HepG2 (cell line): ENCODE data around the gene DCAF6. TPM values are rescaled to one million over a fixed set of nuclear protein-coding genes. Genes with fewer than 3 reads are reported as not detected.

Experiments
- ATAC-seq: fragments of 200-7000 bp; cut with Tn5 transposase; 3 replicates; pipeline ENCODE4 v1.9.1; 2020; ENCODE audit warnings: mild to moderate bottlenecking, moderate library complexity
- BruUV-seq: library from RNA; stranded (reverse); fragments of 400-500 nt; replicated peaks from 2 replicates; lab custom pipeline; 2021; lab: Mats Ljungman, UMichigan
- CTCF ChIA-PET: fragments of 300-600 bp; formaldehyde crosslinking; extraction: SDS; loops from one replicate; lab custom pipeline; 2021; ENCODE audit warnings: low total read pairs, inconsistent platforms, low intra/inter-chr PET ratio; lab: Yijun Ruan, JAX
- POLR2A ChIA-PET: fragments of 350-600 bp; sonication (Branson Sonifier 250); formaldehyde crosslinking; loops from one replicate; lab custom pipeline; 2020; ENCODE audit warnings: antibody characterized with exemption, inconsistent platforms; lab: Yijun Ruan, JAX
- DNase-seq: peaks from one replicate; pipeline ENCODE4 v3.0.0-alpha.2; 2015; ENCODE audit warnings: low spot score
- FAIRE-seq: peaks from 3 replicates; lab custom pipeline; 2011; peaks lifted over from hg19 to GRCh38; lab: Jason Lieb, UNC
- H2AFZ ChIP-seq: one replicate; pipeline ENCODE4 v1.6.1; 2011; ENCODE audit warnings: low read length, inconsistent platforms
- H3K27ac ChIP-seq: fragments of 300-600 bp; 3 replicates; pipeline ENCODE4 v1.8.0; 2011; ENCODE audit warnings: mixed run types, mild to moderate bottlenecking, mixed read lengths, low read length, inconsistent platforms; ENCODE audit not compliant: insufficient read depth; ENCODE audit errors: extremely low read length
- H3K27me3 ChIP-seq, 2 experiments: fragments of 200-600 bp in 1 of 2; 2 replicates in 1 of 2; 3 replicates in 1 of 2; pipeline versions ENCODE4 v1.6.0 to v1.8.0; 2011; ENCODE audit warnings: low read length in 2 of 2, mild to moderate bottlenecking in 2 of 2, moderate library complexity in 2 of 2, inconsistent platforms in 1 of 2; ENCODE audit not compliant: insufficient read depth in 2 of 2, control insufficient read depth in 1 of 2
- H3K36me3 ChIP-seq, 2 experiments: fragments of 200-600 bp in 1 of 2; replicated peaks in 1 of 2; 2 replicates in 1 of 2; 3 replicates in 1 of 2; pipeline versions ENCODE4 v1.5.1 to v1.8.0; 2011; ENCODE audit warnings: low read length in 2 of 2, inconsistent platforms in 1 of 2; ENCODE audit not compliant: insufficient read depth in 2 of 2, control insufficient read depth in 1 of 2
- H3K4me1 ChIP-seq: 2 replicates; pipeline ENCODE4 v1.5.1; 2012; ENCODE audit warnings: low read length, inconsistent platforms; ENCODE audit not compliant: insufficient read depth
- H3K4me2 ChIP-seq: 2 replicates; pipeline ENCODE4 v1.6.0; 2011; ENCODE audit warnings: low read depth, low read length, inconsistent platforms
- H3K4me3 ChIP-seq, 3 experiments: fragments of 200-600 bp in 1 of 3; sonication (generic), shearing (Covaris generic) in 1 of 3; replicated peaks in 1 of 3; 2 replicates each; pipeline ENCODE4 v1.5.1; 2011 to 2016; ENCODE audit warnings: low read length in 3 of 3, inconsistent platforms in 2 of 3, low read depth in 2 of 3, mild to moderate bottlenecking in 2 of 3, control low read depth in 1 of 3, mixed read lengths in 1 of 3; ENCODE audit not compliant: insufficient read depth in 1 of 3
- H3K79me2 ChIP-seq: one replicate; pipeline ENCODE4 v1.6.1; 2011; ENCODE audit warnings: low read length, inconsistent platforms; ENCODE audit not compliant: insufficient read depth
- H3K9ac ChIP-seq: 2 replicates; pipeline ENCODE4 v1.6.0; 2011; ENCODE audit warnings: mild to moderate bottlenecking, low read depth, low read length, inconsistent platforms; ENCODE audit not compliant: insufficient read depth
- H3K9me3 ChIP-seq: 2 replicates; pipeline ENCODE4 v1.5.1; 2012; ENCODE audit warnings: mild to moderate bottlenecking, low read length
- H4K20me1 ChIP-seq: 2 replicates; pipeline ENCODE4 v1.6.0; 2011; ENCODE audit warnings: inconsistent platforms, mild to moderate bottlenecking, low read length, moderate library complexity; ENCODE audit not compliant: insufficient read depth
- GLI4 ChIP-seq: sonication (generic); formaldehyde crosslinking; IDR thresholded peaks from 2 replicates; pipeline ENCODE4 v1.5.1; 2020; ENCODE audit warnings: missing genetic modification reagents, mild to moderate bottlenecking, moderate library complexity, borderline replicate concordance
- HDAC6 ChIP-seq: fragments of 200-600 bp; sonication (generic); IDR thresholded peaks from 2 replicates; pipeline ENCODE4 v1.7.0; 2017; ENCODE audit warnings: mild to moderate bottlenecking, antibody characterized with exemption, low read length, low read depth
- HMGA1 ChIP-seq: sonication (generic); formaldehyde crosslinking; conservative IDR thresholded peaks from 2 replicates; pipeline ENCODE4 v1.4.0; 2020; ENCODE audit warnings: missing genetic modification reagents
- HNRNPUL1 ChIP-seq: fragments of 200-400 bp; formaldehyde crosslinking; IDR thresholded peaks from 2 replicates; pipeline ENCODE4 v1.6.1; 2017; ENCODE audit warnings: low read depth, mild to moderate bottlenecking, low read length, moderate library complexity
- KDM3A ChIP-seq: IDR thresholded peaks from 2 replicates; pipeline ENCODE4 v1.6.1; 2018; ENCODE audit warnings: low read depth, missing compliant biosample characterization
- MAFG ChIP-seq: sonication (generic); formaldehyde crosslinking; IDR thresholded peaks from 2 replicates; pipeline ENCODE4 v1.5.1; 2020; ENCODE audit warnings: mild to moderate bottlenecking, missing genetic modification reagents
- NR2F1 ChIP-seq, 2 experiments: fragments of 450-650 bp in 1 of 2; formaldehyde crosslinking in 1 of 2; IDR thresholded peaks; 2 replicates each; pipeline versions ENCODE4 v1.5.0 to v1.6.1; 2016 to 2020; ENCODE audit warnings: mild to moderate bottlenecking in 1 of 2, missing compliant biosample characterization in 1 of 2, missing genetic modification reagents in 1 of 2, moderate library complexity in 1 of 2
- REST ChIP-seq, 2 experiments: IDR thresholded peaks; 2 replicates each; pipeline ENCODE4 v1.6.1; 2011 to 2012; ENCODE audit warnings: low read length in 2 of 2, borderline replicate concordance in 1 of 2, low read depth in 1 of 2, mild to moderate bottlenecking in 1 of 2, moderate library complexity in 1 of 2
- TERF1 ChIP-seq: sonication (generic); formaldehyde crosslinking; IDR thresholded peaks from 2 replicates; pipeline ENCODE4 v1.8.0; 2022; ENCODE audit warnings: mild to moderate bottlenecking, missing genetic modification reagents, moderate library complexity
- ZNF274 ChIP-seq: sonication (generic); formaldehyde crosslinking; IDR thresholded peaks from 2 replicates; pipeline ENCODE4 v1.5.1; 2020; ENCODE audit warnings: mild to moderate bottlenecking, missing genetic modification reagents
- ZNF432 ChIP-seq: sonication (generic); formaldehyde crosslinking; IDR thresholded peaks from 2 replicates; pipeline ENCODE4 v1.5.0; 2020; ENCODE audit warnings: missing genetic modification reagents, mild to moderate bottlenecking, borderline replicate concordance
- WGBS: methylation state at CpG from one replicate; pipeline ENCODE4 v1.1.6; 2017; ENCODE audit warnings: low lambda C conversion rate; 5-methylcytosine and 5-hydroxymethylcytosine counted together
- in situ Hi-C: cut with HindIII; loops from 2 replicates; pipeline ENCODE4 v1.10.0; 2017; ENCODE audit warnings: low pct_unique_long_range_greater_than_20kb; ENCODE audit not compliant: extremely low pct_ligation_motif_present
- intact Hi-C: fragments of 100-400 bp; cut with micrococcal nuclease; formaldehyde crosslinking; loops from one replicate; pipeline ENCODE4 v1.10.0; 2022; ENCODE audit not compliant: unreplicated experiment
- polyA plus RNA-seq, 8 experiments: library from polyadenylated mRNA; depleted of rRNA in 3 of 8; stranded (reverse) in 7 of 8; unstranded in 1 of 8; fragments of >200 nt; fragmentation: Illumina TruSeq in 4 of 8; extraction: Trizol in 4 of 8; gene quantifications; 2 replicates each; pipeline versions ENCODE4 v1.2.1 to v1.2.3, GENCODE V29; 2011 to 2016; ENCODE audit warnings: low read depth in 4 of 8, missing spikeins in 1 of 8, mixed read lengths in 1 of 8; ENCODE audit not compliant: insufficient read depth in 1 of 8
- total RNA-seq, 5 experiments: library from RNA; depleted of rRNA; stranded (reverse); fragments of >200 nt; fragmentation: Illumina TruSeq; extraction: Trizol; gene quantifications; 2 replicates each; pipeline ENCODE4 v1.2.3, GENCODE V29; 2016; ENCODE audit warnings: low read depth in 1 of 5

Gene DCAF6
- total and polyA plus RNA-seq, 2 of the 13 experiments (the other 11 are each of a cell fraction or from before 2014, with no cell fraction given): 24.7 to 33.7 TPM

- H3K27me3 ChIP-seq: no peaks in the 10 kb centered on the region
- TF ChIP-seq TERF1 (CRISPR knock-in tag): no peak
- no peak for TF ChIP-seq ZNF274 (CRISPR knock-in tag)
- no peak for TF ChIP-seq ZNF432
- TF ChIP-seq KDM3A: no peak
- no peak for TF ChIP-seq NR2F1 (CRISPR knock-in tag; IDR thresholded peaks at IDR 0.05)
- no TSS peak for BruUV-seq
- intact Hi-C loops: no loop called here
- H4K20me1 ChIP-seq: no peaks in the 10 kb centered on the region; the same call in 1 of the 2 replicates
- peaks cover 0 to 42% of the 10 kb centered on the region in 2 experiments; a peak in 4 of 5 replicates for H3K36me3 ChIP-seq
- no peaks in the 10 kb centered on the region for H3K4me1 ChIP-seq
- FAIRE-seq (no peak), ATAC-seq (no peak), DNase-seq (no peak)
- no peaks in the 10 kb centered on the region for H3K79me2 ChIP-seq
- no peak overlapping the region for H3K4me2 ChIP-seq
- H2AFZ ChIP-seq: no peak overlapping the region
- no peak overlapping the region for H3K9ac ChIP-seq
- ChIA-PET CTCF (no interaction called here), POLR2A (no interaction called here)
- H3K27ac ChIP-seq: no peak overlapping the region
- no peak overlapping the region for H3K4me3 ChIP-seq
- in situ Hi-C loops: no loop called here
- H3K9me3 ChIP-seq: no peaks in the 10 kb centered on the region
- WGBS: 94% methylated on average over 1 of the region's 1 CpG
Observed at GRCh38 chr1:168007691-168008090, 71.2 kb downstream of the DCAF6 start.

GRCh38 chr1:168008595-168008994 is 72.1 kb downstream of the DCAF6 start:
- CTCF ChIA-PET: no interaction called here
- in situ Hi-C loops: no loop called here
- TF ChIP-seq GLI4 (no peak), HNRNPUL1 (no peak), REST (IDR thresholded peaks at IDR 0.05; ENCODE audit: borderline replicate concordance in 1 of 2, low read depth in 1 of 2, low read length in 2 of 2) (no peak), HMGA1 (CRISPR knock-in tag) (no peak), HDAC6 (no peak), MAFG (CRISPR knock-in tag) (no peak)

More at GRCh38 chr1:168008595-168008994, 72.1 kb downstream of the DCAF6 start:
- no peaks in the 10 kb centered on the region for H3K79me2 ChIP-seq
- BruUV-seq: no TSS peak
- H3K36me3 ChIP-seq: peaks cover 0 to 40% of the 10 kb centered on the region in 2 experiments; a peak in 4 of 5 replicates
- intact Hi-C loops: no loop called here
- no peak overlapping the region for H3K27ac ChIP-seq
- FAIRE-seq (no peak), ATAC-seq (no peak), DNase-seq (no peak)
- H3K4me3 ChIP-seq: no peak overlapping the region
- no peaks in the 10 kb centered on the region for H3K9me3 ChIP-seq
- 96% methylated on average over 5 of the region's 5 CpGs for WGBS
- H4K20me1 ChIP-seq: no peaks in the 10 kb centered on the region; the same call in 1 of the 2 replicates
- H3K4me2 ChIP-seq: no peak overlapping the region
- POLR2A ChIA-PET: no interaction called here
- H3K9ac ChIP-seq: no peak overlapping the region
- no peak overlapping the region for H2AFZ ChIP-seq
- no peaks in the 10 kb centered on the region for H3K27me3 ChIP-seq
- H3K4me1 ChIP-seq: no peaks in the 10 kb centered on the region
